Skeletal muscle tissue (tissue), 4 donors: ENCODE measurements around the gene SEC24B. TPM values are rescaled to one million over a fixed set of nuclear protein-coding genes. Genes with fewer than 3 reads are reported as not detected.

Experiments
- H3K27ac ChIP-seq: one replicate; pipeline ENCODE4 v1.7.0; 2013; ENCODE audit warnings: mild to moderate bottlenecking, low read depth, low read length, inconsistent platforms
- H3K27me3 ChIP-seq, 3 donors: one replicate each; pipeline ENCODE4 v1.7.0; 2013; ENCODE audit warnings: low read length in 3 of 3; ENCODE audit not compliant: control insufficient read depth in 3 of 3, insufficient read depth in 3 of 3
- H3K36me3 ChIP-seq, 3 donors: one replicate each; pipeline ENCODE4 v1.7.0; 2013; ENCODE audit warnings: low read length in 3 of 3; ENCODE audit not compliant: control insufficient read depth in 3 of 3, insufficient read depth in 3 of 3
- H3K4me1 ChIP-seq, 3 donors: one replicate each; pipeline ENCODE4 v1.7.0; 2013; ENCODE audit warnings: low read length in 3 of 3, mild to moderate bottlenecking in 3 of 3; ENCODE audit not compliant: control insufficient read depth in 3 of 3, insufficient read depth in 3 of 3
- H3K4me3 ChIP-seq, 3 donors: one replicate each; pipeline ENCODE4 v1.7.0; 2013; ENCODE audit warnings: low read length in 3 of 3
- H3K9ac ChIP-seq, 3 donors: one replicate each; pipeline ENCODE4 v1.7.0; 2013; ENCODE audit warnings: low read length in 3 of 3, mild to moderate bottlenecking in 3 of 3, moderate library complexity in 2 of 3, low read depth in 1 of 3
- H3K9me3 ChIP-seq, 3 donors: one replicate each; pipeline ENCODE4 v1.7.0; 2013; ENCODE audit warnings: low read length in 3 of 3; ENCODE audit not compliant: control insufficient read depth in 3 of 3
- total RNA-seq: library from RNA; depleted of rRNA; stranded (reverse); fragments of >200 nt; gene quantifications from one replicate; pipeline ENCODE4 v1.2.3, GENCODE V29; 2014
- donor health status: Osteomylitis.

The SEC24B gene
- 15.7 TPM for total RNA-seq

DNA sequence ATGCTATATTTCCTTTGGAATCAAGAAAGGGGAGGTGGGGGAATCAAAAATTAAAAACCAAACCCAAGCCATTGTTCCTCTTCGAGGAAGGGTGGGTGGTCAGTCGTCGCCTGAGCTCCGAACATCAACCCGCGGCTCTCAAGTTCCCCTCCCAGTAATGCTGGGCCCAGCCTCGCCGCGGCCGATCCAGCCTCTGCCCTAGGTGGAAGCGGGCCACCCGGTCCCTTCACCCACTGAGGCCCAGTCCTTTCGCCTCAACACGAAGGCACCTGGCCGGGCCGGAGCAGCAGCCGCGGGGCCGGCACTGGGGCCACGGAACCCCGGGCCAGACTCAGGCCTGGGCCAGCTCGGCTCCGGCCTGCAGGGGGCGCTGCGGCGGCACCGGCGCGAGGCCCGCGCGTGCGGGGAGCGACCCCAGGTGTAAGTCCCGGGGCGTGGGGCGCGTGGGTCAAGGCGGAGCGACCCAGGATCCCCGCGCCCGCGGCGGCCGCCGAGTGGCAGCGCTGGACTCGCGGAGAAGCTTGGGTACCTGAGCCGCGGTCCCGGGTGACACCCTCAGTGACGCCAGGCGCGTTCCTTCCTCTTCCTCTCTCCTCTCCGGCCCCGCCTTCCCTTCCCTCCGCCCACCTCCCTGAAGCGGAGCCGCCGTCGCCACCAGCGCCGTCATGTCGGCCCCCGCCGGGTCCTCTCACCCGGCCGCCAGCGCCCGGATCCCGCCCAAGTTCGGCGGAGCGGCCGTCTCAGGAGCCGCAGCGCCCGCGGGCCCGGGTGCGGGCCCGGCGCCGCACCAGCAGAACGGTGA lies at the start of gene SEC24B:
TSS of gene SEC24B (plus strand) at position 611 of the 802 bp plus-strand sequence. CDS start at position 666, 55 bp downstream.
- Histone ChIP-seq H3K4me1 (peaks cover 23 to 30% (median 25%) of the 10 kb centered on the region in 3 donors), H3K9ac (peak within 1 kb of the TSS; percentile 76 to 90 (median 89)), H3K36me3 (no peaks in the 10 kb centered on the region), H3K9me3 (no peaks in the 10 kb centered on the region), H3K27ac (peak within 1 kb of the TSS; percentile 85), H3K4me3 (peak within 1 kb of the TSS; percentile 75 to 94 (median 85)), H3K27me3 (no peaks in the 10 kb centered on the region)

GRCh38 chr4:109383823-109384222 lies 49.8 kb upstream of the SEC24B start:
- Histone ChIP-seq H3K9ac (no peak overlapping the region), H3K27ac (no peak overlapping the region), H3K27me3 (no peaks in the 10 kb centered on the region), H3K4me3 (no peak overlapping the region), H3K36me3 (no peaks in the 10 kb centered on the region), H3K9me3 (no peaks in the 10 kb centered on the region), H3K4me1 (peaks cover 0 to 6% (median 0%) of the 10 kb centered on the region in 3 donors)

GRCh38 chr4:109385260-109385659 lies 48.4 kb upstream of the SEC24B start:
- H3K36me3 ChIP-seq: no peaks in the 10 kb centered on the region
- H3K4me1 ChIP-seq: peaks cover 5 to 16% (median 8%) of the 10 kb centered on the region in 3 donors
- H3K27ac ChIP-seq: no peak overlapping the region
- no peaks in the 10 kb centered on the region for H3K27me3 ChIP-seq
- H3K9ac ChIP-seq: no peak overlapping the region
- no peak overlapping the region for H3K4me3 ChIP-seq
- H3K9me3 ChIP-seq: no peaks in the 10 kb centered on the region

DNA sequence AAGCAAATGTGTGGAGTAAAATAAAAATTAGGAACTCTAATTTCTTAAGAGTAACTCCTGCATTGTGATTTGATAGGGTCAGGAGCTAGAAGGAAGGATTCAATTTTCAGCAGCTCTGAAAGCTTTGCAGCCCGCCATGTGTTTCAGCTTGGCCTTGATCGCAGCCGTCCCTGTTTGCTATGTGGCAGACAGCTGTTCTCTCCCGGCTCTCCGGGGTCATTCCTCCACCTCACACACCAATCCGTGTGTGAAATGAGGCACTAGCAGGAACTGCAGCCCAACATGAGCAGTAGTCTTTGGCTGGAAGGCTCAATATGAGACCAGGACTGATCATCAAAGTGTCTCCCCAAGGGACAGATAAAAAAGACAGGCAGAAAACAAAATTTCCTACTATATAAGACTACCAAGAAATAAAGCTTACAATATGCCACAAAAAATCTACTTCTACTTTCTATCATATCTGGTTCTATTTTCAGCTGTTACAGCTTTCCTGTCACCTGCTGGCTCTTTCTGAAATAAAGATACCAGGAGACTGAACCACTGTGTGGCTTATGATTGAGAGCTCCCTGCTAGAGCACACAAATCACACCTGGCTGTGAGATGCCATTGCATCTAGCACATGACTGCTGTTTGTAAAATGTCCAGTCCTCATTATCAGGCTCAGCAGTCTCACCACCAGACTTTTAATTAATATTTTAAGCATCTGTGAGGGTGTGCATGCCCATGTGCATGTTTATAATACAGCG lies 44.1 kb upstream of the SEC24B start:
- no peak overlapping the region for H3K4me3 ChIP-seq
- peaks cover 5 to 16% (median 8%) of the 10 kb centered on the region in 3 donors for H3K4me1 ChIP-seq
- H3K36me3 ChIP-seq: no peaks in the 10 kb centered on the region
- H3K27me3 ChIP-seq: no peaks in the 10 kb centered on the region
- peak overlapping the region; percentile 31 for H3K27ac ChIP-seq
- peak overlapping the region in 2 of 3 donors; percentile 18 to 20 for H3K9ac ChIP-seq
- no peaks in the 10 kb centered on the region for H3K9me3 ChIP-seq

DNA sequence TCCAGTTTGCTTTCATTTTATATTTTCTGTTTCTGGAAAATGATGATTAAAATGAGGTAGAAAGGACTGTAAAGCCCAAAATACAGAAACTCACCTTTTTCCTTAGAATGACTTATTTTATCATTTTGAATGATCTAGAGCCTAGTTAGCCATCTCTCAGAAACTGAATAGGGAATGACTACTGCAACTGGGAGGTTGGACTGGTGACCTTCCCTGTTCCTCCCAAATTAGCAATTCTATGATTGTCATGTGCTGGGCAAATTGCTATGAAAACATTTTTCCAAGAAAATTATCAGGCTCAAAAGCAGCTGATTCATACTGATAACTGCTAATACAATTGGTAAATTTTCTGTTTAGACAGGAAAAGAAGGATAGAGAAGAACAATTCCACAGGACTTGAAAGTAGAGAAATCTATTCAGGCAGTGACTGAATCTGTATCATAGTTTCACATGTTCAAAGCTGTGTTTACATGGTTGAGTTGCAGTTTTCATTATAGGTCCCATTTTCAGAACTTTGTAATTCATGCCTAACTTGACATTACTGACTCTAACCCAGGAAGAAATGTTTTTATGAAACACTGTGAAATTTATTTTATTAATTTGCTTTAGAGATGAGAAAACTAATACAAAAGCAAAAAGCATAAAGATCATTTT lies 43.4 kb upstream of the SEC24B start:
- Histone ChIP-seq H3K4me3 (no peak overlapping the region), H3K9me3 (no peaks in the 10 kb centered on the region), H3K36me3 (no peaks in the 10 kb centered on the region), H3K27ac (no peak overlapping the region), H3K9ac (no peak overlapping the region), H3K4me1 (peaks cover 5 to 16% (median 8%) of the 10 kb centered on the region in 3 donors), H3K27me3 (no peaks in the 10 kb centered on the region)

DNA sequence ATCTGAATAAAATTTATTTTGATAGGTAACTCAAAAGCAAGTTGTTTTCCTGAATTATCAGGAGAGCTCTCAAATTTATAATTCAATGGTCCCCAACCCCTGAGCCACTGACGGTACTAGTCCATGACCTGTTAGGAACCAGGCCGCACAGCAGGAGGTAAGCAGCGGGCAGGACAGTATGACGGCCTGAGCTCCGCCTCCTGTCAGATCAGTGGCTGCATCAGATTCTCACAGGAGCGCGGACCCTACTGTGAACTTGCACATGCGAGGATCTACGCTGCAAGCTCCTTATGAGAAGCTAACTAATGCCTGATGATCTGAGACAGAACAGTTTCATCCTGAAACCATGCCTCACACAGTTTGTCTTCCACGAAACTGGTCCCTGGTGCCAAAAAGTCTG lies 37.9 kb upstream of the SEC24B start:
- no peaks in the 10 kb centered on the region for H3K4me1 ChIP-seq
- no peaks in the 10 kb centered on the region for H3K9me3 ChIP-seq
- no peak overlapping the region for H3K4me3 ChIP-seq
- no peaks in the 10 kb centered on the region for H3K27me3 ChIP-seq
- H3K9ac ChIP-seq: no peak overlapping the region
- no peaks in the 10 kb centered on the region for H3K36me3 ChIP-seq
- no peak overlapping the region for H3K27ac ChIP-seq

DNA sequence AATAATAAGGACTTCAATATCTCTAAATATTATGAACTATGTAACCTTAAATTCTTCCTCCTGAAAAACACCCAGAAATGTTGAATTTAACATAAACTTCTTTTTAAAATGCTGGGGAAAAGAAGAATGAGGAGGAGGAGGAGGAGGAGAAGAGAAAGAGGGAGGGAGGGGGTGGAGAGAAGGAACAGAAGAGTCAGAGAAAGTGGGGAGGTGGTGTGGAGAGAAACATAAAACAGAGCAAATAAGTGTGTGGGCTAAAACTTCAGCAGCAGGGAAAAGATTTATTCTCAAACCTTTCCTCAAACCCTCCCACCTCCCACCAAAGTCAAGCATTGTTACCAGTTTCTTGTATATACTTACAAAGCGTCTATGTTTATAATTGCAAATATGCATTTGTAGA lies 34.7 kb upstream of the SEC24B start:
- Histone ChIP-seq H3K27ac (no peak overlapping the region), H3K36me3 (no peaks in the 10 kb centered on the region), H3K4me3 (no peak overlapping the region), H3K27me3 (no peaks in the 10 kb centered on the region), H3K4me1 (no peaks in the 10 kb centered on the region), H3K9ac (no peak overlapping the region), H3K9me3 (no peaks in the 10 kb centered on the region)

DNA sequence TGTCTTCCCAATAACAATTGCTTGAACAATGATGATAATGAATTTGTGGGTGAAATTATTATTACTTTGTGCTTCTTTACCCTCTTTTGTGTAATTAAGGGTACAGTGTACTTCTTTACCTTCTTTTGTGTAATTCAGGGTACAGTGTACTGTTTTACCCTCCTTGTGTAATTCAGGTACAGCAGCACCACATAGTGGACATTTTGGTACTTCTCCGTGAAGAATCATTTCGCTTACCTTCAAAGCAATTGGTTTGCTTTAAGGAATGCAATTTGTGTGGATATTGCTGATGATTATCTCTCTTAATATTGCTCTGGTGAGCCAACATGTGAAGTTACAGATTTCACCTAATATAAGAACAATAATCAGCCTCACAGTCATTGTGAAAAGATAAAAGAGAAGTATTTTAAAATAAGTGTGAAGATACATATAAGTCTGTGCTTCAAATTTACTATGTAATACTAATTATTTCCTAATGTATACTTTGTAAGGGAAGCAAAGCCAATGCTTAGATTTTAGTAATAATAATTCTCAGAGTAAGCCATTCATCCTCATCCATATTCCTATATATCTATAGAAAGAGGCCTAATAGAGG lies 27.2 kb upstream of the SEC24B start:
- Histone ChIP-seq H3K9ac (no peak overlapping the region), H3K4me3 (no peak overlapping the region), H3K9me3 (no peaks in the 10 kb centered on the region), H3K36me3 (no peaks in the 10 kb centered on the region), H3K27ac (no peak overlapping the region), H3K27me3 (no peaks in the 10 kb centered on the region), H3K4me1 (no peaks in the 10 kb centered on the region)

- Histone ChIP-seq H3K9me3 (no peaks in the 10 kb centered on the region), H3K4me3 (no peak overlapping the region), H3K27me3 (no peaks in the 10 kb centered on the region), H3K36me3 (no peaks in the 10 kb centered on the region), H3K9ac (no peak overlapping the region), H3K4me1 (no peaks in the 10 kb centered on the region), H3K27ac (no peak overlapping the region)
Measured at GRCh38 chr4:109407027-109407737, 26.4 kb upstream of the SEC24B start.
